SH-SY5Y (cell line): ENCODE measurements around the gene PDCD6IP.

Experiments
- GATA2 ChIP-seq: IDR thresholded peaks from 2 replicates; pipeline ENCODE4 v1.6.1; 2011; ENCODE audit warnings: mild to moderate bottlenecking, low read depth, low read length
- GATA3 ChIP-seq: IDR thresholded peaks from 2 replicates; pipeline ENCODE4 v1.6.1; 2011; ENCODE audit warnings: low read depth, mild to moderate bottlenecking, low read length, moderate library complexity

DNA sequence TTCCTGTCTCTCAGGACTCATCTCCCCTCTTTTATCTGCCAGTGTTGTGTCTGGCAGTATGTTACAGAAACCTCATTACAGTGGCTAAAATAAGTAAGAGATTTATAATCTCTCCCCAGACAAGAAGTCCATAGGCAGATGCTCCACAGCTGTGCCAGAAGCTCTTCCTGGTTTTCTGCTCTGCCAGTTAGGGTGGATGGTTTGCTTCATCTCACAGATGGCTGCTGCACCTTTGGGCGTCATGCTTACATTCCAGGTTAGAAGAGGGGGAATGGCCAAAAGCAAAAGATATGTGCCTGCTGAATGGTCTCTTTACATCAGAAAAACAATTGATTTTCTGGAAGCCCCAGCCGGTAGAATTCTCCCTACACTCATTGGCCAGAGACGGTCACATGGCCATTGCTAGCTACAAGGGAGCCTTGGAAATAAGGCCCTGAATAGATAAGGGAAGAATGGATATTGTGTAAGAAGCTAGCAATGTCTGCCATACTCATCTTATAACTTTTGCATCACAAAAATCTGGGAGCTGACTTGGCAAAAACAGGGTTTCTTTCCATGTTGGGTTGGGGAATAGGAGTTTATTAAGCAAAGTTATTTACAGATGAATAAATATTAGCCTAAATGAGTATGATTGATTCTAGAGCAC lies 91.1 kb downstream of the PDCD6IP start:
- TF ChIP-seq GATA2 (no peak), GATA3 (no peak)
